Esophagus (tissue), 2 donors: ENCODE measurements around the gene VEPH1. TPM values are rescaled to one million over a fixed set of nuclear protein-coding genes. Genes with fewer than 3 reads are reported as not detected.

Experiments used
- H3K27ac ChIP-seq, 2 donors: one replicate each; pipeline ENCODE4 v1.5.1; 2013; ENCODE audit warnings: low read depth in 2 of 2, mild to moderate bottlenecking in 2 of 2, inconsistent platforms in 1 of 2, low read length in 1 of 2, moderate library complexity in 1 of 2
- H3K27me3 ChIP-seq, 2 donors: one replicate each; pipeline ENCODE4 v1.6.1; 2013; ENCODE audit warnings: low read length in 2 of 2, control low read depth in 1 of 2, mild to moderate bottlenecking in 1 of 2; ENCODE audit not compliant: insufficient read depth in 2 of 2, control insufficient read depth in 1 of 2
- H3K36me3 ChIP-seq, 2 donors: one replicate each; pipeline ENCODE4 v1.6.1; 2013; ENCODE audit warnings: low read length in 1 of 2; ENCODE audit not compliant: control insufficient read depth in 2 of 2, insufficient read depth in 2 of 2
- H3K4me1 ChIP-seq, 2 donors: one replicate each; pipeline ENCODE4 v1.6.1; 2013; ENCODE audit warnings: low read length in 1 of 2; ENCODE audit not compliant: control insufficient read depth in 2 of 2, insufficient read depth in 2 of 2
- H3K4me3 ChIP-seq, 2 donors: one replicate each; pipeline ENCODE4 v1.5.1; 2013; ENCODE audit warnings: low read length in 2 of 2, mild to moderate bottlenecking in 2 of 2, low read depth in 1 of 2, moderate library complexity in 1 of 2
- H3K9me3 ChIP-seq, 2 donors: one replicate each; pipeline ENCODE4 v1.6.1; 2013; ENCODE audit warnings: mild to moderate bottlenecking in 2 of 2, low read depth in 1 of 2, low read length in 1 of 2, moderate library complexity in 1 of 2; ENCODE audit not compliant: control insufficient read depth in 2 of 2, insufficient read depth in 1 of 2
- WGBS, 2 donors: extraction: QIAGEN DNeasy Blood & Tissue Kit; methylation state at CpG; one replicate each; pipeline ENCODE4 v1.1.7; 2013; 5-methylcytosine and 5-hydroxymethylcytosine counted together
- polyA plus RNA-seq, 2 donors: library from polyadenylated mRNA; stranded (reverse); fragments of 200-250 nt; gene quantifications; one replicate each; pipeline ENCODE4 v1.2.3, GENCODE V29; 2013
- donor health status: healthy with polysubstance abuse.
- donor health status: Bipolar disorder and iron deficiency.

Gene VEPH1
- polyA plus RNA-seq, 2 donors, result 0.07 to 0.08 TPM

- Histone ChIP-seq H3K9me3 (no peaks in the 10 kb centered on the region), H3K4me1 (no peaks in the 10 kb centered on the region), H3K27ac (no peak overlapping the region), H3K36me3 (peaks cover 0 to 3% of the 10 kb centered on the region in 2 donors), H3K4me3 (no peak overlapping the region), H3K27me3 (no peaks in the 10 kb centered on the region)
- 49 to 54% methylated on average over 3 of the region's 3 CpGs for WGBS, 2 donors
Measured at GRCh38 chr3:157237886-157238285, 265.3 kb downstream of the VEPH1 start.

GRCh38 chr3:157235291-157235690, 267.9 kb downstream of the VEPH1 start:
- H3K27ac ChIP-seq, result no peak overlapping the region
- H3K4me3 ChIP-seq, result no peak overlapping the region
- H3K4me1 ChIP-seq, result no peaks in the 10 kb centered on the region
- peaks cover 0 to 3% of the 10 kb centered on the region in 2 donors for H3K36me3 ChIP-seq
- WGBS, 2 donors, result 90 to 94% methylated on average over 2 of the region's 2 CpGs
- H3K9me3 ChIP-seq, result no peaks in the 10 kb centered on the region
- H3K27me3 ChIP-seq, result no peaks in the 10 kb centered on the region

GRCh38 chr3:157233923-157234322, 269.3 kb downstream of the VEPH1 start:
- no peak overlapping the region for H3K4me3 ChIP-seq
- no peaks in the 10 kb centered on the region for H3K27me3 ChIP-seq
- H3K36me3 ChIP-seq, result peaks cover 0 to 3% of the 10 kb centered on the region in 2 donors
- H3K9me3 ChIP-seq, result no peaks in the 10 kb centered on the region
- WGBS, 2 donors, result 77 to 83% methylated on average over 5 of the region's 5 CpGs
- no peaks in the 10 kb centered on the region for H3K4me1 ChIP-seq
- H3K27ac ChIP-seq, result no peak overlapping the region

GRCh38 chr3:157232141-157232540, 271.1 kb downstream of the VEPH1 start:
- no peak overlapping the region for H3K4me3 ChIP-seq
- H3K36me3 ChIP-seq, result peaks cover 0 to 3% of the 10 kb centered on the region in 2 donors
- no peaks in the 10 kb centered on the region for H3K9me3 ChIP-seq
- H3K4me1 ChIP-seq, result no peaks in the 10 kb centered on the region
- no peaks in the 10 kb centered on the region for H3K27me3 ChIP-seq
- no peak overlapping the region for H3K27ac ChIP-seq
- WGBS, 2 donors, result 91 to 96% methylated on average over 3 of the region's 3 CpGs

- Histone ChIP-seq H3K36me3 (peaks cover 0 to 3% of the 10 kb centered on the region in 2 donors), H3K27ac (no peak overlapping the region), H3K27me3 (no peaks in the 10 kb centered on the region), H3K4me1 (no peaks in the 10 kb centered on the region), H3K4me3 (no peak overlapping the region), H3K9me3 (no peaks in the 10 kb centered on the region)
- 84 to 95% methylated on average over 3 of the region's 3 CpGs for WGBS, 2 donors
Measured at GRCh38 chr3:157231071-157231470, 272.1 kb downstream of the VEPH1 start.

GRCh38 chr3:157226173-157226847, 276.9 kb downstream of the VEPH1 start:
- 75 to 76% methylated on average over 3 of the region's 3 CpGs for WGBS, 2 donors
- no peaks in the 10 kb centered on the region for H3K27me3 ChIP-seq
- H3K27ac ChIP-seq, result no peak overlapping the region
- no peak overlapping the region for H3K4me3 ChIP-seq
- H3K36me3 ChIP-seq, result no peaks in the 10 kb centered on the region
- no peaks in the 10 kb centered on the region for H3K4me1 ChIP-seq
- no peaks in the 10 kb centered on the region for H3K9me3 ChIP-seq

- H3K9me3 ChIP-seq, result no peaks in the 10 kb centered on the region
- no peaks in the 10 kb centered on the region for H3K4me1 ChIP-seq
- no peak overlapping the region for H3K4me3 ChIP-seq
- H3K27ac ChIP-seq, result no peak overlapping the region
- no peaks in the 10 kb centered on the region for H3K27me3 ChIP-seq
- 94% methylated on average over 1 of the region's 1 CpG for WGBS, 2 donors
- no peaks in the 10 kb centered on the region for H3K36me3 ChIP-seq
Measured at GRCh38 chr3:157225001-157225400, 278.2 kb downstream of the VEPH1 start.

- 85 to 88% methylated on average over 2 of the region's 2 CpGs for WGBS, 2 donors
- Histone ChIP-seq H3K4me1 (no peaks in the 10 kb centered on the region), H3K4me3 (no peak overlapping the region)
Measured at GRCh38 chr3:157220883-157221282, 282.3 kb downstream of the VEPH1 start.

GRCh38 chr3:157220211-157220610, 283.0 kb downstream of the VEPH1 start:
- WGBS, 2 donors, result 55 to 59% methylated on average over 1 of the region's 1 CpG
- no peak overlapping the region for H3K27ac ChIP-seq
- no peaks in the 10 kb centered on the region for H3K36me3 ChIP-seq
- H3K27me3 ChIP-seq, result no peaks in the 10 kb centered on the region
- no peak overlapping the region for H3K4me3 ChIP-seq
- H3K4me1 ChIP-seq, result no peaks in the 10 kb centered on the region
- no peaks in the 10 kb centered on the region for H3K9me3 ChIP-seq

More at GRCh38 chr3:157220883-157221282, 282.3 kb downstream of the VEPH1 start:
- no peaks in the 10 kb centered on the region for H3K27me3 ChIP-seq
- no peaks in the 10 kb centered on the region for H3K9me3 ChIP-seq
- H3K27ac ChIP-seq, result no peak overlapping the region
- no peaks in the 10 kb centered on the region for H3K36me3 ChIP-seq

- no peaks in the 10 kb centered on the region for H3K27me3 ChIP-seq
- no peak overlapping the region for H3K4me3 ChIP-seq
- no peaks in the 10 kb centered on the region for H3K4me1 ChIP-seq
- no peaks in the 10 kb centered on the region for H3K9me3 ChIP-seq
- WGBS, 2 donors, result 89 to 92% methylated on average over 3 of the region's 3 CpGs
- no peaks in the 10 kb centered on the region for H3K36me3 ChIP-seq
- H3K27ac ChIP-seq, result no peak overlapping the region
Measured at GRCh38 chr3:157219215-157219614, 284.0 kb downstream of the VEPH1 start.
